HG03575 (cell line): ENCODE results near the gene B4GALNT4.

Source experiments
- ATAC-seq: cut with Tn5 transposase; IDR thresholded peaks from one replicate; pipeline ENCODE4 v1.9.1; 2021; ENCODE audit not compliant: unreplicated experiment, insufficient number of reproducible peaks, low FRiP score; ENCODE audit errors: extremely low read depth

The B4GALNT4 gene

DNA sequence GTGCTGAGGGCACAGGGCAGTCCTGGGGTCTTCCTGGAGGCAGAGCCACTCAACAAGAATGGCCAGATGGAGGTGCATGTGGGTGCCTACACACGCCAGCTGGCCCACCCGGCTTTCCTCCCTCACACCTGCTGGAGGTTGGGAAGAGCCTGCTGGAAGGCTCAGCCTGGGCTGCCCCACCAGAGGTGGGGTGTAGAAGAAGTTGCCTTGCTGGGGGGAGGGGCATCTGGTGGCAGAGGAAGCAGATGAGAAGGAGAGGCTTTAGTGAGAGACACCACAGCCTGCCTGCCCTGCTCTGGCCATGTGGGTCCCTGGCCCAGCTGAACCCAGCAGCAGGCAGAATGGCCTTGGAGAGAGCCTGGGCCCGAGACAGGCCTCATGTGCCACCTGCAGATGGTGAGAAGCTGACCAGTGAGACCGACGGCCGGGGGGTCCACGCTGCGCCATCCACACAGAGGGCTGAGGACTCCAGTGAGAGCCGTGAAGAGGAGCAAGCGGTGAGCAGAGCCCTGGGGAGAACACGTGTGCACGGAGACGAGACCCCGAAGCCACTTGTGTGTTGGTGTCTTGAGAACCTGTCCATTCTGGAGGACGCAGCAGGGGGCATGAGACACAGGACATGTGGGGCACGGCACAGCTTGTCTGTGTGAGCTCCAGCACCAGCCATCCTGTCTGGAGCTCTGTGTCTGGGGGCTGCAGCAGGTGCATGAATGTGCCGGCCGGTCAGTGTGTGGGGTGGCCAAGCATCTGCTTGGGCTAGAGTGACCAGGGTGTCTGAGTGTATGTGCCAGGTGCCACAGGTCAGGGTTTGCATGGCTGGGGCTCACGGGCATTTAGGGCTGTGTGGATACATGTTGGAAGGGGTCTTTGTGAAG, 2.7 kb downstream of the B4GALNT4 start:
- ATAC-seq = no peak

DNA sequence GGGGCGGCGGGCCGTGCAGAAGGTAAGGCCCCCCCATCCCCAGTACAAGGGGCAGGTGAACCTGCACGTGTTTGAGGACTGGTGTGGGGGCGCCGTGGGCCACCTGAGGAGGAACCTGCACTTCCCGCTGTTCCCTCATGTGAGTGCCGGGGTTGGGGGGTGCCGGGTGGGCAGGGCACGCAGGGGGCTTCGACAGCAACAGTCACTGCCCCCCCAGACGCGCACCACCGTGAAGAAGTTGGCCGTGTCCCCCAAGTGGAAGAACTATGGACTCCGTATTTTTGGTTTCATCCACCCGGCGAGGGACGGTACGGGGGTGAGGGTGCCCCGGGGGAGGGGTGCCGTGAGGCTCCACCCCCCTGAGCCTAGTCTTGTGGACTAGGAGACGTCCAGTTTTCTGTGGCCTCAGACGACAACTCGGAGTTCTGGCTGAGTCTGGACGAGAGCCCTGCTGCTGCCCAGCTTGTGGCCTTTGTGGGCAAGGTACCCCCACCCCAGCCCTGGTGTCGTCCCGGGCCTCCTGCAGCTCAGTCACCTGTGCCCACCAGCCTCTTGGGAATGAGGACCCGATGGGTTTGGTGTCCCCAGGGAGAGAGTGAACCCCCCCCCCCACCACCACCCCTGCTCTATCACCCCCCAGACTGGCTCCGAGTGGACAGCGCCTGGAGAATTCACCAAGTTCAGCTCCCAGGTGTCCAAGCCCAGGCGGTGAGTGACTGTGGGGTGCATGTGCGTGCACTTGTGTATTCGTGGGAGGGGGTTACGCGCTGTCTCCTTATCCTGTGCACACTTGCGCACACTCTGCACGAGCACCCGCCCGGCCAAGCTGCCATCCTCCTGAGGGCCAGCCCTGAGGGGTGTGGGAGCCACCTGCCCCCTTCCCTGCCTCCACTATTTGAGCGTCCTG, 3.8 kb downstream of the B4GALNT4 start:
- no peak for ATAC-seq

DNA sequence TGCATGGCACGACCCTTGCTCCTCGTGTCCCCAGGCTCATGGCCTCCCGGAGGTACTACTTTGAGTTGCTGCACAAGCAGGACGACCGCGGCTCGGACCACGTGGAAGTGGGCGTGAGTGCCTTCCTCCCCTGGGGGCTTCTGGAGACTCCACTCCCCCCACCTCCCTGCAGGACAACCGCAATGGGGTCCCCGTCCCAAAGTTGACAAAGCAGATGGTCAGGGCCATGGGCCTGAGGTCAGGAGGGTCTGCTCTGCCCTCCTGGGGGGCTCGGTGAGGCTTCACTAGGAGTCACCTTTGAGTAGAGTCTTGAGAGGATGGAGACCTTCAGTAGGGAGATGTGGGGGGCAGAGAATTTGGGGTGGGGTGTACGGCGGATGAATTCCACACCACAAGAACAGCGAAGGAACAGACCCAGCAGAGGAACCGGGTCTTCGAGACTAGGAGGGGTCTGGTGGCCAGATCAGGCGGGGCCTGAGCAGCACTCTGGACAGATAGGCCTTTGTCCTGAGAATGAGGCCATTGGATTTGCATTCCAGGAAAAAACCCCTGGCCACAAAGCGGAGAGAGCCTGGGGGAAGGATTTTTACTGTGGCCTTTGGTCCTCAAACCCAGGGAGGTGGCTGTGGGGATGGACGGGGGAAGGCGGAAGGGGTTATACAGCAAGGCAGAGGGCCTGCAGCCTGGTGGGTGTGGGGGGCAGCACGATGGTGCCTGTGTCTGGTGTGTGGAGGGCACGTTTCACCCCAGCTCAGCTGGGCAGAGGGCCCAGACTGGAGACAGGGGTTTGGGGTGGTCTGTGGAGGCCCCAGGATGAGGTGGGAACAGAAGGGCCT, 4.6 kb downstream of the B4GALNT4 start:
- no peak for ATAC-seq

DNA sequence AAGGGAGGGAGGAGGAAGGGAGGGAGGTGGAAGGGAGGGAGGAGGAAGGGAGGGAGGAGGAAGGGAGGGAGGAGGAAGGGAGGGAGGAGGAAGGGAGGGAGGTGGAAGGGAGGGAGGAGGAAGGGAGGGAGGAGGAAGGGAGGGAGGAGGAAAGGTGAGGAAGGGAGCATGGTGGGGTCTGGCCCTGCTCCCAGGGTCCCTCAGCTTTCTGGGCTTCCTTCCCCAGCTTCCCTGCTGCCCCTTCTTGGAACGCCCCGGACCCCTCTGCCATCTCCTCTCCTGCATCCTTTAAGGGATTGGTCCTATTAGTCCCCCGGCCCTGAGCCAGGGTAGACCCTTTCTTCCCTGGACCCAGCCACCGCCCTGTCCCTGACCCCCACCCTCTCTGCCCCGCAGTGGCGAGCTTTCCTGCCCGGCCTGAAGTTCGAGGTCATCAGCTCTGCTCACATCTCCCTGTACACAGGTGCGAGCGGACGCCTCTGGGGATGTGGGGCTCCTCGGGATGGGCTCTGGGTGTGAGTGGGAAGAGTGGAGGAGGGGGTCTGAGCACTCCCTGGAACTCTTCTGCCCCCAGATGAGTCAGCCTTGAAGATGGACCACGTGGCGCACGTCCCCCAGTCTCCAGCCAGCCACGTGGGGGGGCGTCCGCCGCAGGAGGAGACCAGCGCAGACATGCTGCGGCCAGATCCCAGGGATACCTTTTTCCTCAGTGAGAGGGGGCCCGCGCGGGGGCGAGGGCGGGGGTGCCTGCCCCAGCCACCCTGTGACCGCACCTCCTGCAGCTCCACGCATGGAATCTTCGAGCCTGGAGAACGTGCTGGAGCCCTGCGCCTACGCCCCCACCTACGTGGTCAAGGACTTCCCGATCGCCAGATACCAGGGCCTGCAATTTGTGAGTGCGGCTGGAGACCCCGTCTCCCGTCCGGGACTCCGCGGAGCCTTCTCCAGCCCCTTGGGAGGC, 6.0 kb downstream of the B4GALNT4 start:
- ATAC-seq = no peak

DNA sequence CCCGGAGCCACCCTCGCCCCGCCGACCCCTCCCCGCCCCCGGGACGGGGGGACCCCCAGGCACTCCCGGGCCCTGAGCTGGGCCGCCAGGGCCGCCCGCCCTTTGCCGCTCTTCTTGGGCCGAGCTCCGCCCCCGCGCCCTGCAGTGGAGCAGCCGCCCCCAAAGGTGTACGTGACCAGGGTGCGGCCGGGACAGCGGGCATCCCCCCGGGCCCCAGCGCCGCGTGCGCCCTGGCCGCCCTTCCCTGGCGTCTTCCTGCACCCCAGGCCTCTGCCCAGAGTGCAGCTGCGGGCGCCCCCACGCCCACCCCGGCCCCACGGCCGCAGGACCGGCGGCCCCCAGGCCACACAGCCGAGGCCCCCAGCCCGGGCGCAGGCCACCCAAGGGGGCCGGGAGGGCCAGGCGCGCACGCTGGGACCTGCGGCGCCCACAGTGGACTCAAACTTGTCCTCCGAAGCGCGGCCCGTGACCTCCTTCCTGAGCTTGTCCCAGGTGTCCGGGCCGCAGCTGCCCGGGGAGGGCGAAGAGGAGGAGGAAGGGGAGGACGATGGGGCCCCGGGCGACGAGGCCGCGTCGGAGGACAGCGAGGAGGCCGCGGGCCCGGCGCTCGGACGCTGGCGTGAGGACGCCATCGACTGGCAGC, 7.4 kb downstream of the B4GALNT4 start:
- no peak for ATAC-seq

DNA sequence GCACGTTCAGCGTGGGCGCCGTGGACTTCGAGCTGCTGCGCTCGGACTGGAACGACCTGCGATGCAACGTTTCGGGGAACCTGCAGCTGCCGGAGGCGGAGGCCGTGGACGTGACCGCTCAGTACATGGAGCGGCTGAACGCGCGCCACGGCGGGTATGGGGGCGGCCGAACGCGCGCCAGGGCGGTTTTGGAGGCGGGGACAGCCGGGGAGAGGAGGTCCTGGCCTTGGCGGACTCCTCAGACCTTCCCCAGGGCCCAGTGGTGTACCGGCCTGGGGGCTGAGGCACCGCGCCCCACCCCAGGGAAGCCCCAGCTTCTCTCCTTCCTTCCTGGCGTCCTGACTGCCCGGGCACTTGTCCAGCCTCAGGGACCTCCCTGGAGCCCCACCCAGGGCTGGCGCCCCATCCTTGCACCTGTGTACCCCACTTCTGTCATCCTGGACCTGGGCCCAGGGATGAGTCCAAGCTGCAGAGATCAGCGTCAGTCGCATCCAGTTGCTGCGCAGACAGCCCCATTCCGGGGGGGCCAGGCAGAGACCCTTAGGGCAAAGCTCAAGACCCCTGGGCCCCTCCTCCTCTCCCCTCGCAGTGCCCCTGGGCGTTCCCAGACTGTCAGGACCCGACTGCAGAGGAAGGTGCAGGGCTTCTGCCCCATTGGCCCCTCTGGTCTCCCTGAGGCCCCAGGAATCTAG, 8.0 kb downstream of the B4GALNT4 start:
- ATAC-seq = no peak

DNA sequence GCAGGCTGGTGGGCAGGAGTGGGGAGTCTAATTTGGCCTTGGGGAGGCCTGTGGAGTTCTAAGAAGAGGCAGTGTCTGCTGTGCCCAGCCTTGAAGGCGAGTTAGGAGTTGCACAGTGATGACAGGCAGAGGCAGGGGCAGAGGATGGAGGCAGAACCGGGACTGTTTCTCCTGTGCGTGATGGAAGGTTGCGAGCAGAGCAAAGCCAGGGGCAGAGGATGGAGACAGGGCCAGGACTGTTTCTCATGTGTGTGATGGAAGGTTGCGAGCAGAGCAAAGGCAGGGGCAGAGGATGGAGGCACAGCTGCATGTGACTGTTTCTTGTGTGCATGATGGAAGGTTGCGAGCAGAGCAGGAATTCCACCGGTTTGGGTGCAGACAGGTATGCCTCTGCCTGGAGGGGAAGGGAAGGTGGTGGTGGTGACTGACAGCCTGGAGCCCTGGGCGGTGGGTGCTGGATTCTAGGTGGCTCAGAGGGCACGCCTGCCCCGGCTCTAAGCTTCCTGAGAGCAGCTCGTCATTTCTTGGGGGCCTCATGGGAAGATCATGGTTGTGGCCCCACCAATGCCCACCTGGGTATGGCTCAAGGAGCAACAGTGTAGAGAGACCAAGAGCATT, 8.7 kb downstream of the B4GALNT4 start:
- no peak for ATAC-seq

DNA sequence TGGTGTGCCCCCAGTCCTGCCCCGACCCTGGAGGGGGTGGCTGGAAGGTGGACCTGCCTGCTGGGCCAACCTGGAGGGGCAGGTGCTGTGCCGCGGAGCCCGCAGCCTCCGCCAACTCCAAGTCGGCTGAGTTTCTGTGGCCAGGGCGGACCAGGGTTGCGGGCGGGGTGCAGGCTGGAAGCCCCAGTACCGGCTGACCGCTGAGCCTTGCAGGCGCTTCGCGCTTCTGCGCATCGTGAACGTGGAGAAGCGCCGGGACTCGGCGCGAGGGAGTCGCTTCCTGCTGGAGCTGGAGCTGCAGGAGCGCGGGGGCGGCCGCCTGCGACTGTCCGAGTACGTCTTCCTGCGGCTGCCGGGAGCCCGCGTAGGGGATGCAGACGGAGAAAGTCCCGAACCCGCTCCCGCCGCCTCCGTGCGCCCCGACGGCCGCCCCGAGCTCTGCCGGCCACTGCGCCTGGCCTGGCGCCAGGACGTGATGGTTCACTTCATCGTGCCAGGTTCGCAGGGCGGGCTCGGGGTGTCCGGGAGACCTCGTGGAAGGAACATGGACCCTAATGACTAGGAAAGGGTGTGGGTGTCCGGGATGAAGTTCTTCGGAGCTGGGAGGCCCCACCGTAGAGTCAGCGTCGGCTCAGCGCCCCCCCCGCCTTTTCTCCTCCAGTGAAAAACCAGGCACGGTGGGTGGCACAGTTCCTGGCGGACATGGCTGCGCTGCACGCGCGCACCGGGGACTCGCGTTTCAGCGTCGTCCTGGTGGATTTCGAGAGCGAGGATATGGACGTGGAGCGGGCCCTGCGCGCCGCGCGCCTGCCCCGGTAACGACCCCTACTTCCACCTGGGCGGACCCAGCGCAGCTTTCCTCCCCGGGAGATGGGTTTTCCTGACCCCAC, 10.2 kb downstream of the B4GALNT4 start:
- ATAC-seq = no peak

DNA sequence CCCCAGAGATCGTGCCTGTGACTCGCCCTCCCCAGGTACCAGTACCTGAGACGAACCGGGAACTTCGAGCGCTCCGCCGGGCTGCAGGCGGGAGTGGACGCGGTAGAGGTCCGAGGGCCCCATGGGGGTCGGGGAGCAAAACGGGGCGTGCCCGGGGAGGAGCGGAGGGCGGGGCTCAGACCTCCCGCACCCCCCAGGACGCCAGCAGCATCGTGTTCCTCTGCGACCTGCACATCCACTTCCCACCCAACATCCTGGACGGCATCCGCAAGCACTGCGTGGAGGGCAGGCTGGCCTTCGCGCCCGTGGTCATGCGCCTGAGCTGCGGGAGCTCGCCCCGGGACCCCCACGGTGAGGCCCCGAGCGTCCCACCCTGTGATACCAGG, 10.8 kb downstream of the B4GALNT4 start:
- no peak for ATAC-seq

DNA sequence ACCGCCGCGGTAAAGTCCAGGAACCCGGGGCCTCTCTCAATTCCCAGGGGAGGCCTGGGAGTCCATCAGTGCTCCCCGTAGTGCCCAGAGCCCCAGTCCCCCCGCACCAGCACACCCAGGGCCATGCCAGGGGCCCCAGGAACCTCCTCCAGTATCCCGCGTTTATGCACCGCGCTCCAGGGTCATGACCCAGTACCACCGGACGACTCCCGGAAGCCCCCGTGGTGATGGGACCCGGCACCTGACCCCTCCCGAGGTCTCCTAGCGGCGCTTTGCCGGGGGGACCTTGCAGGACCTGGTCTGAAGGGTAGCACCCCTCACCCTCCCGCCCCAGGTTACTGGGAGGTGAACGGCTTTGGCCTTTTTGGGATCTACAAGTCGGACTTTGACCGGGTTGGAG, 11.2 kb downstream of the B4GALNT4 start:
- ATAC-seq = no peak

DNA sequence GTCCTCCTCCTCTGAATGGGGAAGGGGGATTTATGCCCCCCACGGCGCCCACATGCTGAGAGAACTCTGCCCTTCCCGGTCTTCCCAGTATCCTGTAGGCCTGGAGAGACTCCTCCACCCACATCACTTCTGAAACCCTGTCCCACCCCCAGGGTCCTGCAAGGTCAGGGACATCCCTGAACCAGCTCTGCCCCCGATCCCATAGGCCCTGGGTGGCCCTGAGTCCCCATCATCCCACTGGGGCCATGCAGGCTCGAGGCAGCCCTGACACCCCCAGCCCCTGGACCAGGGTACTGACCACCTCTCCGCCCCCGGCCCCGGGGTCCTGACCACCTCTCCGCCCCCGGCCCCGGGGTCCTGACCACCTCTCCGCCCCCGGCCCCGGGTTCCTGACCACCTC, 11.7 kb downstream of the B4GALNT4 start:
- ATAC-seq = no peak

DNA sequence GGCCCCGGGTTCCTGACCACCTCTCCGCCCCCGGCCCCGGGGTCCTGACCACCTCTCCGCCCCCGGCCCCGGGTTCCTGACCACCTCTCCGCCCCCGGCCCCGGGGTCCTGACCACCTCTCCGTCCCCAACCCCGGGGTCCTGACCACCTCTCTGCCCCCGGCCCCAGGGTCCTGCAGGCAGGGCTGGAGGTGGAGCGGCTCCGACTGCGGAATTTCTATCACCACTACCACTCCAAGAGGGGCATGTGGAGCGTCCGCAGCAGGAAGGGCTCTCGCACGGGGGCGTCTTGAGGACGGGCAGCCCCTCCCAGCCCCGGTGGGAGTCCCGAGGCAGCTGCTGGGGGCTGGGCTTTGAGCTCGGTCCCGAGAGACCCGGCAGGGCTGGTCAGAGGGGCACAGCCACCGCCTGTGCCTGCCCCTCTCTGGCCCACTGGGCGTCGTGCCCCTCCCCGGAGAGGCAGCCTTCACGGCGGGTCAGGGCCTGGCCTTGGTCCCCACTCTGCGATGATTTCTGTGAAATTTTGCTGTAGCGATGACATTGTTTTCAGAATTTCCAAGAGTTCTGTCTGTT, 12.3 kb downstream of the B4GALNT4 start:
- ATAC-seq = no peak

DNA sequence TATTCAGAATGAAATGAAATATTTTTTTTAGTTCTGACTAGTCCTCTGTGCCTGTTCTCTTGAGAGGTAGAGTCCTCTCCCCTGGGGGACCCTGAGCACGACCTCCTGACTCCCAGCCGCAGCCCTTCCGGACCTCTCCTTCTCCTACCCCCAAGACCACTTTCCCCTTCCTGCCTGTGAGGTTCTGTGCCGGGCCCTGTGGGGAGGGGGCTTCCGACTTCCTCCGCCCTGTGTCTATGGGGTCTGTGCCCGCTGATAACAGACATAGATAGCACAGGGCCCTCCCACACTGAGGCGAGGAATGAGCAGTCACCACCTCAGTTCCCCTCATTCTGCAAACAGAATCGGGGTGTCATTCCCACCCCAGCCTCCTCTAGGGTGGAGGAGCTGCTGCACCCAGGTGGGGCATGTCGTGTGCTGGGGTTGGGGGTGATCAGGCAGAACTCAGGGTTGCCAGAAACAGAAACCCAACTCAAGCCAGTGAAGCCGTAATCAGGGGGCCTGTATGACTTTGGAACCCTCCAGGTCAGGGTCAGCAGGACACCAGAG, 12.9 kb downstream of the B4GALNT4 start:
- no peak for ATAC-seq

DNA sequence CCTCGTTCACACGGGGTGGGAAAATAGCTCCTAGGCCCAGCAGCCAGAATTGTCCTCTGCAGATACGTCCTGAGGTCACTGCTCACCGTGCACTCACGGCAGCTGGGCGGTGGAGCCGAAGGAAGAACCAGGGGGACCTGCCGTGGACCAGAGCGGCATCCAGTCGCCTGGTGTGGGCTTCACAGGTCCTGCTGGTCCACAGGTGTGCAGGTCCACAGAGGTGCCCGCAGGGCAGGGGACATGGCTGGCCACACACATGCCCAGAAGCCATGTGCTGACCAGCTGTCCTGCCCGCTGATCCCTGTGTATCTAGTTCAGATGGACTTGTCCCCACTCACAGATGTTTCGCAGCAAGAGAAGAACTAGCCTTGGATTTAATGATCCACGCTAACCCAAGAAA, 14.1 kb downstream of the B4GALNT4 start:
- no peak for ATAC-seq

DNA sequence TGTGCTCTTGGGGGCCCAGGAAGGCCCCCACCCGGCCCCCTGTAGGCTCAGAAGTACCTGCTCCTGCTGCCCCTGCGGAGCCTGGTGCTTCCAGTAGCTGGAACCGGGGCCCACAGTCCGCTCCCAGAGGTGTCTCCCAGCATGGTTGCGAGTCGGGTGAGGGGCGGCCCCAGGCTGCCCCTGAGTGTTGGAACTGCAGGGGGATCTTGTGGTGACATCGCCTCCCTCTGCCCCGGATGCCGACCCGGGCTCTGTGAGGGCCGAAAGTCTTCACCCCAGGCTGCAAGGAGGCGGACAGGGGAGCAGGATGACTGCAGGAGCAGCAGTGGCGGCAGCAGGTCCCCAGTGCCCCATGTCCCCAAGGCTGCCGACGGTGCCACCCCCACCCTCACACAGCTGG, 15.2 kb downstream of the B4GALNT4 start:
- ATAC-seq = no peak
